ENCODE measurements around the gene SLC2A4RG. TPM values are rescaled to one million over a fixed set of nuclear protein-coding genes. Genes with fewer than 3 reads are reported as not detected.

SLC2A4RG gene
- total and polyA plus RNA-seq, 2 experiments from 2014 or later, result 46.6 to 177 TPM

DNA sequence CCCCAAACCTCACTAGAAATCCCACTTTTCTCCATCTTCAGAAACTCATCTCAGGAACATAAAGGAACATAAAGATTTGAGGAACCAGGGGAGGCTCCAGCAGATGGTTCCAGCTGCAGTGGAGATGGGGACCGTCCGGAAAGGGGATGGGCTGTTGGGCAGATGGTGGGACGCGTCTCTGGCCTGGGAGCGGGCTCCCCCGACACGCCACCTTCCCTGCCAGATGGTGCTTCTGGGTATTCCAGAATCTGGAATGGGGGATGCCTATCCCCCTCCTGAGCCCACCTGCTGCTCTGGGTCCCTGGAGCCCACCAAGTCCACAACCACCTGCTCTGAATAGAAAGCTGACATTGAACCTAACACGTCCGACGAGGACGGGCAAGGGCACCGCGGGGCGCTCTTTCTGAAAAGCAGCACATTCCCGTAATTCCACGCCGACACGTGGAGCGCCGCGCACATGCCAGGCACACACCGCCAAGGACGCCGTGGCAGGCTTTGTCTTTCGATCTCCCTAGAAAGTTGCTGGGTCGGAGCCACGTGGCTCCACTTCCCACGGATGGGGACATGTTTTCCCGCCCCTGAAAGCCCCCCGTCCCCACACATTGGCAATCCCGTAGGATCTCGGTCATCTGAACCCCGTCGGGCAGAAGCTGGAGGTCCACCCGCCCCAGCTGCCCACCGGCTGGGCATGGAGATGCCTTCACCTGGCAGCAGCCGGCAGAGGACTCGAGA is 27.3 kb downstream of the SLC2A4RG start:
- Histone ChIP-seq H3K27ac (no peak overlapping the region), H3K27me3 (no peaks in the 10 kb centered on the region), H3K4me3 (no peak overlapping the region), H3K4me1 (ENCODE audit: low read depth) (no peaks in the 10 kb centered on the region), H3K9me3 (ENCODE audit: low read depth) (no peaks in the 10 kb centered on the region), H3K36me3 (peaks cover 28% of the 10 kb centered on the region)
- DNase-seq (ENCODE audit: low read depth in 1 of 2, low spot score in 1 of 2), result no peak
- TF ChIP-seq, protein P1, sequence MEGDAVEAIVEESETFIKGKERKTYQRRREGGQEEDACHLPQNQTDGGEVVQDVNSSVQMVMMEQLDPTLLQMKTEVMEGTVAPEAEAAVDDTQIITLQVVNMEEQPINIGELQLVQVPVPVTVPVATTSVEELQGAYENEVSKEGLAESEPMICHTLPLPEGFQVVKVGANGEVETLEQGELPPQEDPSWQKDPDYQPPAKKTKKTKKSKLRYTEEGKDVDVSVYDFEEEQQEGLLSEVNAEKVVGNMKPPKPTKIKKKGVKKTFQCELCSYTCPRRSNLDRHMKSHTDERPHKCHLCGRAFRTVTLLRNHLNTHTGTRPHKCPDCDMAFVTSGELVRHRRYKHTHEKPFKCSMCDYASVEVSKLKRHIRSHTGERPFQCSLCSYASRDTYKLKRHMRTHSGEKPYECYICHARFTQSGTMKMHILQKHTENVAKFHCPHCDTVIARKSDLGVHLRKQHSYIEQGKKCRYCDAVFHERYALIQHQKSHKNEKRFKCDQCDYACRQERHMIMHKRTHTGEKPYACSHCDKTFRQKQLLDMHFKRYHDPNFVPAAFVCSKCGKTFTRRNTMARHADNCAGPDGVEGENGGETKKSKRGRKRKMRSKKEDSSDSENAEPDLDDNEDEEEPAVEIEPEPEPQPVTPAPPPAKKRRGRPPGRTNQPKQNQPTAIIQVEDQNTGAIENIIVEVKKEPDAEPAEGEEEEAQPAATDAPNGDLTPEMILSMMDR (IDR thresholded peaks at IDR 0.05; ENCODE audit: low read depth, low read length), result no peak

DNA sequence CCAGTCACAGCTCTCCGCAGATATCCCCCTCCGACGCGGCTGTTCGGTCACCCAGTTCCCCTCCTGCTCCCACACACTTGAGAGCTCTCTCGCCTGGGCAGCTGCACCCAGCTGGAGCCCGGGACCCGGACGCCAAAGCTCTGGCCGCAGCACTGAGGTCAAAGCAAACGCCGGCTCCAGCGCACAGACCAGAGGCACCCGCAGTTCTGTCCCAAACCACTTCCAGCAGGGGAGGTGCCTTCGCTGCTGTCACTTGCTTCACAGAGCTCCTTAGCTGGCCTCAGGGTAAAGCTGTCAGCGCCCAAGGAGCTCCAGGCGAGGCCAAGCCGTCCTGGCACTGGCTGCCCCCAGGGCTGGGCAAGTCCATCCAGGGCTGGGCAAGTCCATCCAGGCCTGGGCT is 27.9 kb downstream of the SLC2A4RG start:
- no peak overlapping the region for H3K4me3 ChIP-seq
- no peaks in the 10 kb centered on the region for H3K27me3 ChIP-seq
- H3K36me3 ChIP-seq, result peaks cover 28% of the 10 kb centered on the region
- H3K4me1 ChIP-seq (ENCODE audit: low read depth), result no peaks in the 10 kb centered on the region
- no peak overlapping the region for H3K27ac ChIP-seq
- TF ChIP-seq, protein P1 (IDR thresholded peaks at IDR 0.05; ENCODE audit: low read depth, low read length), result no peak
- H3K9me3 ChIP-seq (ENCODE audit: low read depth), result no peaks in the 10 kb centered on the region
- DNase-seq (ENCODE audit: low read depth in 1 of 2, low spot score in 1 of 2), result no peak

DNA sequence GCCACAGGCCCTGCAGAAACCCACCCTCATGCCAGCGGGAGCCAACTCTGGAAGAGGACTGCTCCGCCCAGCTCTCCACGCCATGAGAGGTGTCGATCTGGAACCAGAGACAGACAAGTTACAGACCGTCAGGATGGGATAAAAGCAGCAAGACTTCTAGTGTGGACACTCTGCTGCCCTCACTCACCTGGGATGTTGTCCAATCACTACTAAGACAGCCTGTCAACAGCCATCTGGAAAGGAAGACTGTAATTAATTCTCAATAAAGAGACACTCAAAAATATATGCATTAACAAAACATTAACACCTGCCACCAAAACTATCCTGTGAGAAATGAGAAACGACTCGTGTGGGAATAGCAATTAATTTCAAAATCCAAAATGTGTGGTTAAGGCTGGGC is 28.3 kb downstream of the SLC2A4RG start:
- no peak for DNase-seq (ENCODE audit: low read depth in 1 of 2, low spot score in 1 of 2)
- Histone ChIP-seq H3K27me3 (no peaks in the 10 kb centered on the region), H3K9me3 (ENCODE audit: low read depth) (no peaks in the 10 kb centered on the region), H3K36me3 (peaks cover 28% of the 10 kb centered on the region), H3K4me1 (ENCODE audit: low read depth) (no peaks in the 10 kb centered on the region), H3K27ac (no peak overlapping the region), H3K4me3 (no peak overlapping the region)
- TF ChIP-seq, protein P1 (IDR thresholded peaks at IDR 0.05; ENCODE audit: low read depth, low read length), result no peak

- Histone ChIP-seq H3K9me3 (ENCODE audit: low read depth) (no peaks in the 10 kb centered on the region), H3K4me1 (ENCODE audit: low read depth) (no peaks in the 10 kb centered on the region), H3K4me3 (no peak overlapping the region), H3K36me3 (peaks cover 23% of the 10 kb centered on the region), H3K27me3 (no peaks in the 10 kb centered on the region), H3K27ac (no peak overlapping the region)
- TF ChIP-seq, protein P1 (IDR thresholded peaks at IDR 0.05; ENCODE audit: low read depth, low read length), result no peak
- no peak for DNase-seq (ENCODE audit: low read depth in 1 of 2, low spot score in 1 of 2)
Measured at GRCh38 chr20:63768591-63769515, 29.3 kb downstream of the SLC2A4RG start.

- H3K27ac ChIP-seq, result no peak overlapping the region
Measured at GRCh38 chr20:63769891-63770474, 30.4 kb downstream of the SLC2A4RG start.

More at GRCh38 chr20:63769891-63770474, 30.4 kb downstream of the SLC2A4RG start:
- Histone ChIP-seq H3K36me3 (peaks cover 23% of the 10 kb centered on the region), H3K4me1 (ENCODE audit: low read depth) (no peaks in the 10 kb centered on the region), H3K9me3 (ENCODE audit: low read depth) (no peaks in the 10 kb centered on the region), H3K4me3 (no peak overlapping the region), H3K27me3 (no peaks in the 10 kb centered on the region)
- DNase-seq (ENCODE audit: low read depth in 1 of 2, low spot score in 1 of 2), result no peak
- TF ChIP-seq, protein P1 (IDR thresholded peaks at IDR 0.05; ENCODE audit: low read depth, low read length), result no peak

All from cardiac muscle cell (in vitro differentiated cells and primary cell).